Gastrocnemius medialis (tissue), 4 donors: ENCODE measurements around the gene DKC1.

Experiments used
- CTCF ChIP-seq, 5 experiments: fragments of 450-650 bp in 3 of 5; fragments of 200-600 bp in 2 of 5; sonication (generic) in 2 of 5; IDR thresholded peaks in 4 of 5; conservative IDR thresholded peaks in 1 of 5; 1 replicate in 4 of 5; 2 replicates in 1 of 5; pipeline ENCODE4 v1.5.1; 2016 to 2019; ENCODE audit warnings: antibody characterized with exemption in 5 of 5, mild to moderate bottlenecking in 3 of 5, moderate library complexity in 3 of 5
- POLR2A ChIP-seq, 2 donors: fragments of 450-650 bp; IDR thresholded peaks; one replicate each; pipeline ENCODE4 v1.6.1; 2017; ENCODE audit warnings: antibody characterized with exemption in 2 of 2, mild to moderate bottlenecking in 2 of 2, moderate library complexity in 2 of 2

- TF ChIP-seq CTCF (IDR thresholded peaks at IDR 0.05 in 4 of 5, conservative IDR thresholded peaks at IDR 0.05 in 1 of 5) (no peak), POLR2A (IDR thresholded peaks at IDR 0.05) (no peak)
These were observed 31.5 kb upstream of the DKC1 start for GRCh38 chrX:154731184-154731583.
